Activated CD4-positive, alpha-beta T cell treated with anti-CD3 and anti-CD28 coated beads for 48 hours (primary cell): ENCODE results near the gene OR51D1.

Source experiments
- DNase-seq: peaks from one replicate; pipeline ENCODE4 v3.0.0-alpha.2; 2020

Gene OR51D1, protein sequence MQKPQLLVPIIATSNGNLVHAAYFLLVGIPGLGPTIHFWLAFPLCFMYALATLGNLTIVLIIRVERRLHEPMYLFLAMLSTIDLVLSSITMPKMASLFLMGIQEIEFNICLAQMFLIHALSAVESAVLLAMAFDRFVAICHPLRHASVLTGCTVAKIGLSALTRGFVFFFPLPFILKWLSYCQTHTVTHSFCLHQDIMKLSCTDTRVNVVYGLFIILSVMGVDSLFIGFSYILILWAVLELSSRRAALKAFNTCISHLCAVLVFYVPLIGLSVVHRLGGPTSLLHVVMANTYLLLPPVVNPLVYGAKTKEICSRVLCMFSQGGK

DNA sequence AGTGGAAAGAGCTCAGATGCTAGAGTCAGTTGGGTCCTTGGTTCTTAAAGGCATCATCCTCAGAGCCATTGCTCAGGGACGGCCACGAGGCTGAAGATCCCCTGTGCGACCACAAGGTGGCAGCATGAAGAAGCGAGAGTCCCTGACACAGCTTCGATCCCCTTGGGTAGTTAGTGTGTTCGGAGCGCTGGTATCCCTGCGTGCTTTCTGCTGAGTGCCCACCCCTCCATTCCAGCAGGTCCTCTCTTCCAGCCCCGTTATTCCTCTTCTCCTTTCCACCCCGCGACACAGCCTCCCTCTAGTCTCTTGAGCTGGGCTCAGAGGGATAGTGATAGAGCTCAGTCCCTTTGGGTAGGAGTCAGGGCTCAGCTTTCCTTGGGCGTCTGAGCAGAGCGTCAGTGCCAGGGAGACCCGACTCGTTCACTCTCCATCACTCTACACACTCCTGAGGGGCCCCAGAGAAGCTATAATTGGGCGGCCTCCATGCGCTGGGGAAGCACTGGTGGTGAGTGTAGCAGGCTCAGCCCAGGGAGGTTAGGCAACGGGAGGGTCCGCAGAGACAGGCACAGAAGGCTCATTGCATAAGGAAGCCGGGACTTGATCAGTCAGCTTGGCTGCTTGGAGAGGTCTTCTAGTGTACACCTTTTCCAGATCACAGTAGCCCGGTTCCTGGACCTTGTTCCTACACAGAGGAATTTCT, at the start of gene OR51D1:
Gene OR51D1 (plus strand): TSS at position 516 of the 700 bp plus-strand sequence. CDS start 2,314 bp downstream, outside the sequence.
- DNase-seq = peak; percentile 80

GRCh38 chr11:4589017-4589416, 48.3 kb upstream of the OR51D1 start:
- no peak for DNase-seq

DNA sequence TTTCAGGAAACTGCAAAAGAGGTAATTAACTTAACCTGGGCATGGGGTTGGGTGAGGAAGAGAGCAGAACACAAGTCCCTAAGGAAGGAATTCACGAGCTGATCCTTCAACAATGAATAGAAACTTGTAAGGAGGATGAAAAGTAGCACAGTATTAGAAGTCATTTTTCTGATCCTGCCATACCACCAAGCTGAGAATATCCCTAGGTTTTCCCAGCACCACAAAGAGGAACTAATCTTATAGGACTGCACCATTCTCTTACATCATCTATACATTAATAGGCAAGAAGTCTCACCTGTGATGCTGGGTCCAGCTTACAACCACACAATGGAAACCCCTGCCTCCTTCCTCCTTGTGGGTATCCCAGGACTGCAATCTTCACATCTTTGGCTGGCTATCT, 43.5 kb upstream of the OR51D1 start, which contains the start of gene OR52I1:
Gene OR52I1 (plus strand): TSS at position 301 of the 400 bp plus-strand sequence. CDS start 0 bp downstream, at position 301.
- no peak for DNase-seq

- DNase-seq = no peak
Observed at GRCh38 chr11:4605057-4605456, 32.2 kb upstream of the OR51D1 start.

DNA sequence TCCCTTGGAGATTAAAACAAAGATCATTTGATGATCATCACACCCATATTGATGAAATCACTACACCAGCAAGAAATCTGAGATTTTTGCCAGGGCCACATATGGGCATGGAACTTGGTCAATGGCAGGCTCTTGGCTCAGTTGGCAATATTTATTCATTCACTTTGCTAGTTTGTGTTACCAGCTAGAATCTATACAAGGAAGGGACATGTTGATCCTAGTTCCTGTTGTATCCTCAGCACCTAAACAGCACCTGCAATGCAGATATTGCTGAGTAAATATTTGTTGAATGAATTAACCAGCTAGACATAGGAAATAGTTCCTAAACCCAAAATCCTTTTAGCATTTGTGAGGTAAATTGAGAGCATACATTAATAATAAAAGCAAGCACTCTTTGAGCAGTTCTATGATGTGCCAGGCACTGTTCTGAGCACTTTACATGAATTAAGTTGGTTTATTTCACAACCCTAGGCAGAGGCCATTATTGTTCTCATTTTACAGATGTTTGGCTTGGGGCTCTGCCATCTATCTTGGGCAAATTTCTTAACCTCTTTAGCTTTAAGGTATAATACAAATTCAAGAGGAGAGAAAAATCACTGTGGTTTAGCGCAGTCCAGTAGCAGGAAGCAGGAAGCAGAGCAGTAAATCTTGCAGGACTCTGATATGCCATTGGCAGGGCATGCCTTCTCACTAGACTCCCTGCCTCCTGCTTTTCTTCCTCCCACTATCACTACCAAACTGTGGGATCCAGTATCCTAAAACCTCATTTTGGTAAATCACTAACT, 30.9 kb upstream of the OR51D1 start:
- DNase-seq = no peak

GRCh38 chr11:4607096-4607495, 30.2 kb upstream of the OR51D1 start:
- no peak for DNase-seq

DNA sequence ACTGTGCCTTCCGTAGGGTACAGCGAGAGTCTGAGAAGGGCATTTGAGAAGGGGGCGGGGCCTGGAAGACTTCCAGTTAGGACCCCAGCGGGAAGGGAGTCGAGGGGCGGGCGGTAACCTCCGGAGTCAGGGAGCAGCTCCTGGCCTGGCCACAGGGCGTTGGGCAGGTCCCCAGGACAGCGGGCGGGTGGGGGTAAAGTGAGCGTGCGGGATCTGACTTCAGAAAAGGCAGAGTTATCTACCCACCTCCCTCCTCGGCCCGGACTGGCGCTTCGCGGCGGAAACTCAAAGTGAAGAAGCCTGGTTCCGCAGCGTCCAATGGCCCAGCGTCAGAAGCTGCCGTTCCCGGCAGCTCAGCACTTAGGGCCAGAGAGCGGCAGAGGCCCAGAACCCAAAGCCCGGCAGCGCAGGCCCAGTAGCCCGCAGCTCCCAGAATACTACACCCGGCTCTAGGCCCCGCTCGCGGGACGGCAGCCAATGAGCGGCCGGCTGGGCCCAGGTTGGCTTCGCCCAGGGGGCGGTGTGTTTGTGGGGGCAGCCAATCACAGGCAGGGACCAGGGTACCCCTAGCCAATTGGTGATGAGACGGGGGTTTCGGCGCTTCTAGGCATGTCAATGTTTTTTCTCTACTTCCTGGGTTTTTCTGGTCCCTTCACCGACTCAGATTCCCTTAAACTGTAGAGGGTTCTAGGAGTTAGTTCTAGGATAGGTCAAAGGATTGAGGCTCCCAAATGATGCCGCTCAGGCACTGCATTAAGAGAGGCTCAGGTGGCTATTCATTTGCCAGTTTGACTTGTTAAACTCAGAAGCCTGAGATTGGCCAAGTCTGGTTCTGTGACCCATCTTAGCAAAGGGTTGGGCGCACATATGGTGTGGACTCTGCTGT, 29.3 kb upstream of the OR51D1 start, which contains the start of gene TRIM68:
Gene TRIM68 (minus strand): TSS at position 451 of the 886 bp plus-strand sequence. CDS start 2,727 bp downstream, outside the sequence.
- peak; percentile 96 for DNase-seq

GRCh38 chr11:4610258-4610935, 26.9 kb upstream of the OR51D1 start:
- peak; percentile 21 for DNase-seq

- DNase-seq = no peak
Observed at GRCh38 chr11:4611986-4612385, 25.3 kb upstream of the OR51D1 start.

DNA sequence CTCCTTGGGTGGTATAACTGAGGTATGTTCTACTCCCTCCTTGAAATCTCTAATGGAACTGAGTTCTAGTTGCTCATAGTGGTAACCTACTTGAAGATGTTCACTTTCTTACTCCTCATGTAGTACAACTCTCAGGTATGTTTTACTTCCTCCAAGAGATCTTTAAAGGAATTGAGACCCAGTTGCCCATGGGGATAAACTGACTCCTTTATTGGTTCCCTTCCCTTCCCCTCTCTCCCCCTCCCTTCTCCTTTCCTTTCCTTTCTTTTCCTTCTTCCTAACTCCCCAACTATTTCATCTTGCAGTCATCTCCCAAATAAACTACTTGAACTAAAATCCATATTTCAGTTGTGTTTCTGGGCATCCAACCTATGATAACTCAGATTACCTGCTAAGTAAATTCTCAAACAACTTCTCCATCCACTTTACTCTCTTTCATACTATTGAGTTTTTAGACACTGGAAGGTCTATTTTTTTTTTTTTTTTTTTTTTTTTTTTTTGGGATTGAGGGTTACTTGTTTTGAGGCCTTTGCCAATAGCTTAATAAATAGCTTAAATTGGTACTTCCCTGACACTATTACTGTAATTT, 21.3 kb upstream of the OR51D1 start:
- no peak for DNase-seq

GRCh38 chr11:4619514-4619913, 17.8 kb upstream of the OR51D1 start:
- DNase-seq = no peak

- peak; percentile 75 for DNase-seq
Observed at GRCh38 chr11:4626207-4627099, 10.8 kb upstream of the OR51D1 start.

GRCh38 chr11:4636136-4636535, 1.1 kb upstream of the OR51D1 start:
- no peak for DNase-seq

DNA sequence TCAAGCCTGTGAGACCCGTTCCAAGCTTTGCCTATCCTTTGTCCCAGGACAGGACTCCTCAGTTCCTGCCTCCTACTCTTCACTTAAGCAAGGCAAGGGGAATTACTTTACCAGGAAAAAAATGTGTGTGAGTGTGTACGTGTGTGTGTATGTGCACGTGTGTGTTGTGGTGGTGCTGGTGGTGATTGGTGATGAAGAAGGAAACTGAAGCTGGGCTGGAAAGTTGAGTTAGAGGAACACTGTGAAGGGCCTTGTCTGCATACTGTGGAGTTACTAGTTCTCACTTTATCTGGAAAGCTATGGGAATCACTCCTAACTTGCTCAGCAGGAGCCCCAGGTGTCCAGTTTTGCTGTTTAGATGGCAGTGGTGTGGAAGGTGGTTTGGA, 378 bp downstream of the OR51D1 start:
- DNase-seq = no peak

DNA sequence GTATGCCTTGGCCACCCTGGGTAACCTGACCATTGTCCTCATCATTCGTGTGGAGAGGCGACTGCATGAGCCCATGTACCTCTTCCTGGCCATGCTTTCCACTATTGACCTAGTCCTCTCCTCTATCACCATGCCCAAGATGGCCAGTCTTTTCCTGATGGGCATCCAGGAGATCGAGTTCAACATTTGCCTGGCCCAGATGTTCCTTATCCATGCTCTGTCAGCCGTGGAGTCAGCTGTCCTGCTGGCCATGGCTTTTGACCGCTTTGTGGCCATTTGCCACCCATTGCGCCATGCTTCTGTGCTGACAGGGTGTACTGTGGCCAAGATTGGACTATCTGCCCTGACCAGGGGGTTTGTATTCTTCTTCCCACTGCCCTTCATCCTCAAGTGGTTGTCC, 2.7 kb downstream of the OR51D1 start:
- no peak for DNase-seq

- DNase-seq = no peak
Observed at GRCh38 chr11:4641501-4641900, 4.2 kb downstream of the OR51D1 start.

DNA sequence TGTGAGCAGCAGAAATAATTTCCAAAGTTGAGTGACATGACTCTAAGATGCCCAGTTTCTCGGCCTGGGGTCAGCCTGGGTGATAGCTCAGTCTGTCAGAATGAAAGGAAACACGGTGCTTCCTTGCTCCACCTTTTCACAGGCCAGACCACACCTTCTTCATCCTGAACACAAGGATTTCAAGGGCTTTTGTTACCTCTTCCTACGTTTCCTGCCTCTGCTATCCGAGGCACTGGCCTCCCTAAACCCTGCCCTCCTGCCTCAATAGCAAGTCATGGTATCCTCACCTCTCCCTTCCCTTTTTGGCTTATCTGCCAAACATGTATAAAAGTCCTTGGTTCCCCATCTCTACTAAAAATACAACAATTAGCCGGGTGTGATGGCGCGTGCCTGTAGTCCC, 4.8 kb downstream of the OR51D1 start:
- no peak for DNase-seq

DNA sequence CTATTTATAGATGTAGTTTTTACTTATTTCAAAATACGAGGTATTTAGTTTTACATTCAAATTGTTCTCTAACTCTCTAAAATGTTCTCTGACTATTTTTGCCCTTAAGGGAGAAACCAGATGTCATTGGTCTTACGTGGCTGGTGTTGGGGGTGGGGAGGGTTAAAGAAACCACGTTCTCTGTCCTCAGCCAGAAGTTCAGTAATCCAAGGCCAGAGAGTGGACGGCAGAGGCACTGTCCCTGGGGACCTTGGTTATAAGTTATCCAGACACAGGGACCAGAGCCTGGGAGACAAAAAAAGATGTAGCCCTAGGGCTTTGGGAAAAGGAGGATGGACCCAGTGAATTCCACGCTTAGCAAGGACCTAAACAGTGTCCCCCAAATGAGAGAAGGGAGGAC, 5.8 kb downstream of the OR51D1 start:
- no peak for DNase-seq

- no peak for DNase-seq
Observed at GRCh38 chr11:4643682-4644081, 6.4 kb downstream of the OR51D1 start, which contains the start of gene OR51E1. TSS of gene OR51E1 (plus strand) at chr11:4643982. CDS start at chr11:4652527, 8,545 bp downstream.

- DNase-seq = no peak
Observed at GRCh38 chr11:4644233-4644632, 7.0 kb downstream of the OR51D1 start.
